Osteocyte (in vitro differentiated cells): Measurements from ENCODE around the gene ZNF576. TPM values are rescaled to one million over a fixed set of nuclear protein-coding genes. Genes with fewer than 3 reads are reported as not detected.

ENCODE experiments used
- DNase-seq: peaks from one replicate; pipeline ENCODE4 v3.0.0; 2021; ENCODE audit warnings: mixed read lengths; ENCODE audit not compliant: unreplicated experiment; ENCODE audit errors: extremely low spot score
- H3K27ac Mint-ChIP-seq: one replicate; pipeline ENCODE4 v1.8.0; 2021; ENCODE audit warnings: mild to moderate bottlenecking, mixed read lengths; ENCODE audit not compliant: unreplicated experiment
- H3K27me3 Mint-ChIP-seq: one replicate; pipeline ENCODE4 v1.8.0; 2021; ENCODE audit warnings: mixed read lengths; ENCODE audit not compliant: unreplicated experiment
- H3K36me3 Mint-ChIP-seq: one replicate; pipeline ENCODE4 v1.8.0; 2021; ENCODE audit warnings: mixed read lengths; ENCODE audit not compliant: unreplicated experiment
- H3K4me1 Mint-ChIP-seq: one replicate; pipeline ENCODE4 v1.8.0; 2021; ENCODE audit warnings: mixed read lengths; ENCODE audit not compliant: unreplicated experiment
- H3K4me3 Mint-ChIP-seq: one replicate; pipeline ENCODE4 v1.8.0; 2021; ENCODE audit warnings: mild to moderate bottlenecking, moderate library complexity, mixed read lengths; ENCODE audit not compliant: unreplicated experiment
- H3K9me3 Mint-ChIP-seq: one replicate; pipeline ENCODE4 v1.8.0; 2021; ENCODE audit warnings: mixed read lengths; ENCODE audit not compliant: unreplicated experiment
- CTCF ChIP-seq: fragments of 200-600 bp; sonication (generic); IDR thresholded peaks from 2 replicates; pipeline ENCODE4 v1.5.0; 2021; ENCODE audit warnings: antibody characterized with exemption, mild to moderate bottlenecking, moderate library complexity
- total RNA-seq: library from RNA; stranded (reverse); gene quantifications from 2 replicates; pipeline ENCODE4 v1.2.1, GENCODE V29; 2021

The ZNF576 gene
- total RNA-seq, 1 donor from 2014 or later, result 13.2 TPM

- H3K36me3 Mint-ChIP-seq, result no peaks in the 10 kb centered on the region
- no peak for TF ChIP-seq CTCF
- H3K27me3 Mint-ChIP-seq, result peaks cover 31% of the 10 kb centered on the region
Observed at GRCh38 chr19:43636121-43636683, 39.8 kb downstream of the ZNF576 start.

GRCh38 chr19:43638214-43638994, 42.0 kb downstream of the ZNF576 start:
- no peak for DNase-seq
- Mint-ChIP-seq H3K27me3 (peaks cover 28% of the 10 kb centered on the region), H3K27ac (no peak overlapping the region), H3K36me3 (no peaks in the 10 kb centered on the region), H3K4me3 (peak overlapping the region; percentile 77), H3K4me1 (peaks cover 21% of the 10 kb centered on the region), H3K9me3 (no peaks in the 10 kb centered on the region)
- TF ChIP-seq CTCF, result no peak

More at GRCh38 chr19:43636121-43636683, 39.8 kb downstream of the ZNF576 start:
- DNase-seq, result no peak
- H3K4me1 Mint-ChIP-seq, result peaks cover 18% of the 10 kb centered on the region
- no peak overlapping the region for H3K4me3 Mint-ChIP-seq
- no peaks in the 10 kb centered on the region for H3K9me3 Mint-ChIP-seq
- H3K27ac Mint-ChIP-seq, result no peak overlapping the region

- Mint-ChIP-seq H3K4me1 (peaks cover 21% of the 10 kb centered on the region), H3K9me3 (no peaks in the 10 kb centered on the region), H3K27ac (no peak overlapping the region), H3K36me3 (no peaks in the 10 kb centered on the region), H3K4me3 (peak overlapping the region; percentile 77), H3K27me3 (peaks cover 28% of the 10 kb centered on the region)
- DNase-seq, result no peak
- TF ChIP-seq CTCF, result no peak
Observed at GRCh38 chr19:43638995-43639518, 42.7 kb downstream of the ZNF576 start.

GRCh38 chr19:43639519-43640423, 43.4 kb downstream of the ZNF576 start, which contains the start of gene CADM4:
Gene CADM4, minus strand, starts transcription at chr19:43639850. Its CDS starts 60 bp downstream, at chr19:43639790.
- DNase-seq, result no peak
- H3K9me3 Mint-ChIP-seq, result no peaks in the 10 kb centered on the region
- H3K36me3 Mint-ChIP-seq, result no peaks in the 10 kb centered on the region
- peaks cover 28% of the 10 kb centered on the region for H3K27me3 Mint-ChIP-seq
- no peak for TF ChIP-seq CTCF
- no peak within 1 kb of the TSS for H3K27ac Mint-ChIP-seq
- peaks cover 20% of the 10 kb centered on the region for H3K4me1 Mint-ChIP-seq
- peak within 1 kb of the TSS; percentile 77 for H3K4me3 Mint-ChIP-seq
